Fibroblast of skin of left quadriceps (primary cell): ENCODE results near the gene FAM135A.

Experiments
- DNase-seq, 2 experiments: peaks; one replicate each; pipeline ENCODE4 v3.0.0-alpha.2; 2013; ENCODE audit warnings: low read depth in 2 of 2

Gene FAM135A

DNA sequence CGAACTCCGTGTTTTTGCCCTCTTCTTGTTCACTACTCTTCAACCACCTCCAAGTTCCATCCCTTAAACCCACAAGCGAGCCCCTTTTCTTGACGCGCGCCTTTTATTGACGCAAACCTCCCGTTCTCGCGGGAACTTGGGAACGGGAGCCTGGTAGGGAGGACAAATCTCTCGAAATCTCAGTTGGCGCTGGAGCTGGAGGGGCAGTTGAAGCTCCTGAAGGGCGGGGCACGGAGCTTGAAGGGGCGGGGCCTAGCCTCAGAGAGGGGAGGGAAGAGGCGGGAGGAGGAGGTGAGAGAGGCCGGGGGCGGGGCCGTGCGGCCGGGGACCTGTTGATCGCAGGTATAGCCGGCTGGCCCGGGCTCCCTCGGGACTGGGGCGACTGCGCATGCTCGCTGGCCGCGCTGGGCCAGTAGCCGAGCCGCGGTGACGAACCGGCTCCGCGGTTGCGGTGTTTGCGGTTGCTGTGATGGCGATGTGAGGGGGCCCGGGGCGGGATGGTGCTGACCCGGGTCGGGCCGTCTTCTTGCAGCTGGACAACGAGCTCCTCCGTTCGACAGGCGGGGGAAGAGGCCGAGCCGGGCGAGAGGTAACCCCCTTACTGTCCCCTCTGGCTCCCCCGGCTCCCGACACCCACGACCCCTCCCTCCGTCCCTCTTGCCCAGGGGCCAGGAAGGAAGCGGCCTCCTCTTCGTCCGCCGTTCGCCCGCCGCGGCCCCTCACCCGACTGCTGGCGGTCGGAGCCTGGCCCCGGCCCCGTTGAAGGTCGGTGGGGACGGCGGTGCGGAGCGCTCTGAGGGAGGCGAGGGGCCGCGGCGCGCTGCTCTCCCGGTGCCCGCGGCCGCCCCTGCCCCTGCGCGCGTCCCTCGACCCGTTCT lies at the start of gene FAM135A:
Gene FAM135A, plus strand, starts transcription at position 395 of the 878 bp plus-strand sequence. CDS start 14,835 bp downstream, outside the sequence.
- peak; percentile 97 for DNase-seq

DNA sequence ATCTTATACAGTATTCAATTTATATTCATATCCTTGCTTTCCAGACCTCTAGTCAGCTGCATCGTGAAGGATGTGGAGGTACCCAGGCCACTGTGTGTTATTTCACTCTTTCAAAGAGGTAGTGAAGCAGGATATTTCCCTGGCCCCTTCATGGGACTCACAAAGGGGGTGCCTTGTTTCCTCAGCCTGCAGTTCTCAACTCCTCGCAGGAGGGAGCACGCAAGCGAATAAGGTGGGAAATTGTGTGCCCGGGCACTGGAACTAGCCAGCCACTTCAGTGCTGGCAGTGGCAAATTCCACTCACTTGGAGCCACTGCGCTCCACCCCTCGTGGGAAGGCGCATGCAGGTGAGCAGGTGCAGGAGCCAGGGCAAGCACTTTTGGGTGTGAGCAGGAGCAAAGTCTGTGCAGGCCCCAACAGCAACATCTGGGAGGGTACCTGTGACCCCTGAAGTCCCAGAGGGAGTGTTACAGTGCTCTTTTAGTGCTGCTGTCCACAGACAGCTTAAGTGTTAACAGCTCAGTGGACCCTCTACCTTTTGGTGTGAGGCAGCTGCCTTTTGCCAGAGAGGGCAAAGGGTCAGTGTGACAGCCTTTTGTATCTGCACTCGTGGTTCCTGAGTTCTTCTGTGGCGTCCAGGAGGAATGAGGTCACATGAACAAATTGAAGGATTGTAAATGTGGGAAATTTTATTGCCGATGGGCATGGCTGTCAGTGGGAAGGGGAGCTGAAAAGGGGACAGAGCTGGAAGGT lies 49.4 kb upstream of the FAM135A start:
- no peak for DNase-seq

DNA sequence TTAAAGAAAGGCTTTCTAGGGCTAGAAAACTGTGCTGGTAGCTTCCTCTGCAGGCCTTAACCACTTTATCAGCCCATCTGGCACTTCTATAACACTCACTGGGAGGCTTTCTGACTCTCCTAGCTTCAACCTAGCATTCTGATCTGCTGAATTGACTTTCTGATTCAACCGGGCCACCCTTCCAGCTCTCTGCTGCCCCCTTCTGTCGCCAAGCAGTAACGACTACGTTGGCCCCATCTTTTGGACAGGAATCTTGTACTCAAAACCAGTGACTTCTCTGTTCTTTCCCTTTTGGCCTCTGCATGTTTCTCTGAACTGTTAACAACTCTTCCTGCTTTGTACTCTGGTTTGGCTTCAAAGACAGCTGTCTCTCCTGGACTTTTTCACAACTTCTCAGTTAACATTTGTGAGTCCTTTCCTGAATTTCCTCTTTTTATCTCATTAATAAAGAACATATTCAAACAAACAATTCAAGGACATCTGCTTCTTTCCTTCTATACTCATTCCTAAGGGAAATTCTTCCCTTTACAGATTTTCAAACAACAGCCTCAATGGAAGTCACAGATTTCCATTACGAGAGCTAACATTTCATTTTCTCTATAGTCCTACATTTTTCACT lies 43.9 kb upstream of the FAM135A start:
- peak; percentile 42 to 44 for DNase-seq

DNA sequence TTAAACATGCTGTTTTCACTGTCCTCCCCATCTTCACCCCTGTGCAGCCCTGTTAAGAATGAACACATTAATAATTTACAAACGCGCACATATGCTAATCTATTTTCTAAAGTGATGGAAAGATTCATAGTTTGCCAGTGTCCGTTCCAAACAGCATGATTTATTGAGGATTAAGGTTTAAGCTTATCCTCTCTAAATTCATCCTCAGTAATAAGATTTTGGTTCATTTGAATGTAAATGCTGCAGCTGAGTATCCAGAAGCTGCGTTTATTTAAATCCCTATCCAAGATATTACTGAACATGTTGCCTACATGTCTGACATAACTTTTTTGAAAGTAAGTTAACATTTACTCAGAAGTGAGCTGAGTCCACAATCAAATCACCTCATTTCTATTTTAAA lies 42.8 kb upstream of the FAM135A start:
- DNase-seq, result no peak

DNA sequence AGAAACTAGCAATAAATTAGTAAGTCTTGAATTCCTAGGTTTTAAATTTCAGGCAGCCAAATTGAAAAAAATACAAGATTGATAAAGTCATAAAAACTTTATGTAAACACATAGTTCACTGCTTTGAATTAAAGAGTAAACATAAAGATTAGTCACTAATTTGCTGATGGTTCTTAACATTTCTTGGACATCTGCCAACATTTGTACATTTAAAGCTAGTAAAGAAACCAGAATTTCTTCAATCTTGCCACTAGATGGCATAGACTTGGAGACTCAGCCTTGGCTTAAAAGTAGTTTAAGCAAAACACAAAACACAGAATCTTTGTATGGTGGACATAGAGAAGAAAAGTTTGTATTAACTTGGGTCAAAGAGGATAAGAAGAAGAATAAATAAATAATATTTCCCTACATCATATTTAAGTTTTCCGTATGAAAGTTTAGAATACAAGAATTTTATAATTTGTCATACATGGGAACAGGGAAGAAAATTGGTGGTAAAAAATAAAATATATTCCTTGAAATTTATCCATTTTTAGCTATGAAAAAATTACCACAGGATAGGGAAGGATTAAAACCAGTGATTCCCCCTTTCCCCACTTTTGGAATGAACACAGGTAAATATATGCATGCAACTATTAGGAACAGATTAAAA lies 41.7 kb upstream of the FAM135A start:
- DNase-seq, result peak; percentile 75

DNA sequence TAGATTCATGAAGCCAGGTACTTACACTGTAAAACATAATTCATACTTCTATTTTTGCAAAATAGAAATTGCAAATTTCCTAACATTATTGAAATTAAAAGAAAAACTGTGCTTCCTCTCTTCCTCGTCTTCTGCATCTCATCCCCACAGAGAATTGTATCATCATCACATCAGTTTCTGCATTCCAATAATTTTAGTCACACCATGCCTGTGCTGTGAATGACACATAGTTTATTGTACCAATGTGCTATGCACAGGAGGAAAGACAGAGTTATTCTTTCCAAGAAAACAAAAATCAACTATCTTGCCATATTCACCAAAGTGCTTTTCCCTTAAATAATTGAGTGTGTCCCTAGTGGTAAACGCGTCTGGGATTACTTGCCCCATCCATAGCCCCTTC lies 38.1 kb upstream of the FAM135A start:
- peak; percentile 13 to 23 for DNase-seq

DNA sequence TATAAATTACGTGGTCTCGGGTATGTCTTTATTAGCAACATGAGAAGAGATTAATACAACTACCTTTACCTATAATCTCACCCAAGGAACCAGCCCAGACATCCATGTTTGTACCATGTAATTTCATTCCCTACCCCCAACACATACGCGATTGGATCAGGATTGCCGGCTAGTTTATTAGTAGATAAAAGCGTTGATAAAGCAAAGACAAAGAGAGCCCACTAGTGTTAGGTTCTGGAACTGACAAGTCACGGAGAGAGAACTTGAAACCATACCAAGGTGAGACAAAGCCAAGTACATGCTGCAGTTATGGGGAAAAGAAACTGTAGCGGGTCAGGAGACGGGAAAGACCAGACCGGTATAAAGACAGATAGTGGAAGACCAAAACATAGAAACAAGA lies 37.4 kb upstream of the FAM135A start:
- DNase-seq, result no peak

DNA sequence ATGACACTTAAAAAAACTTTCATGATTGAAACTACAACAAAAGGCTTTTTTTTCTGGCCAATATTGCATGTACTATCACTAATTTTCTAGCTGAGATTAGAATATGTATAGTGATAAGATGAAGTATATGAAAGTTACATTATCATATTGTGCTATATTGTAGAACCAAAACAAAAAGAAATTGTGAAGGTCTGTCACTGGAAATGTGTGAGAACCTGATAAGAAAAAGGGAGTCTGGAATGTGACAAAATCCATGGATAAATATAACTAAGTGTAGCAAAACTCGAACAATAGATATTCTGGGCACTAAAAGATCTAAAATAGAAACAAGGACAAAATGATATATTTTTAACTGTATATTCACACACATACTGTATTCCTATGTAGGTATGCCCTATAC lies 36.7 kb upstream of the FAM135A start:
- DNase-seq, result no peak

DNA sequence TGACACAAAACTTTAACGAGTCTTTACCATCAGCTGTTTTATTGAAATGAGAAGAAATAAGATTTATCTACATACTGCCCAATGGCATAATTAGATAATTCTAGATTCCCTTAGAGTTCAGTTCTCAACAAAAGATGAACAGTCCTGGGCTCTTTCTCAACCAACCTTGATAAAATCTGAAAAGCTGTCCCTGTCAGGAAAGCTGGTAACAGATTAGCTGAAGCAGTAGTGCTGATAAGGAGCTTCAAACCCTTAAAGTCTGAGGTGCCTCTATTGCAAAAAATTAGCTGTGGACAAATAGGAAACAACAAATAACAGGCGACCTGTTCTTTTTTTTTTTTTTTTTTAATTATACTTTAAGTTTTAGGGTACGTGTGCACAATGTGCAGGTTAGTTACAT lies 35.9 kb upstream of the FAM135A start:
- no peak for DNase-seq

DNA sequence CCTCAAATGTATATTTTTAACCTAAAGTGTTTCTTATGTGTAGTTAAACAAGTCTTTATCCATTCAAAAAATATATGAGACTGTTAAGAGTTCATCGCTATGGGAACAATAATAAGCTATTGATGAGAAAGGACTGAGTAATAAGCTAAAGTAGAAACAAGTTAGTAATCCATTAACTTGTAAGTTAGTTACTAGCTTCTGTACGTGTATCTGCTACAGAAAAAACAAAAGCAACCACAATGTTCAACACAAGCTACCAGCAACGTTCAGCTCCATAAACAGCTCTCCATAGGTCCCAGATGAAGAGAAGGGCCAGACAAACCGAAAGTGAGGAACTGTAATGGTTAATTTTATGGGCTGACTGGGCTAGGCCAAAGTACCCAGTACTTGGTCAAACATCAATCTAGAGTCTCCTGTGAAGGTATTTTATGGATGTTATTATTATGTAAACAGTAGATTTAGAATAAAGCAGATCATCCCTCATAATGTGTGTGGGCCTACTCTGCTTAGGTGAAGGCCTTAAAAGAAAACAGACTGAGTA lies 33.8 kb upstream of the FAM135A start:
- DNase-seq, result no peak

DNA sequence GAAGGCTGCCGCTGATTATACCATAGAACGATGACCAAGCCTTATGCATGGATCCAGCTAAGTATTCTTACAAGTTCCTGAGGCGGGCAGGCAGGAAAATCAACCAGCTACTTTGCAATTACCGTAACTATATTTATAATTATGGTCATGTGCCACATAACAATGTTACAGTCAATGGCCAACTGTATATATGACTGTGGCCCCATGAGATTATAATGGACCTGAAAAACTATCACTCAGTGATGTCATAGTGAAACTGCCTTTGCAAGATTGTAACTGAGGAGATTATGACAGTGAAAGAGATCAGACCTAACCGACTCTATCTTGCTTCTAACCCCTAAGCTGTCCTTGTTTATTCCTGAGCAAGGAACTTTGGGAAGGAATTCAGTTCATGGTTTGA lies 33.1 kb upstream of the FAM135A start:
- DNase-seq, result no peak

DNA sequence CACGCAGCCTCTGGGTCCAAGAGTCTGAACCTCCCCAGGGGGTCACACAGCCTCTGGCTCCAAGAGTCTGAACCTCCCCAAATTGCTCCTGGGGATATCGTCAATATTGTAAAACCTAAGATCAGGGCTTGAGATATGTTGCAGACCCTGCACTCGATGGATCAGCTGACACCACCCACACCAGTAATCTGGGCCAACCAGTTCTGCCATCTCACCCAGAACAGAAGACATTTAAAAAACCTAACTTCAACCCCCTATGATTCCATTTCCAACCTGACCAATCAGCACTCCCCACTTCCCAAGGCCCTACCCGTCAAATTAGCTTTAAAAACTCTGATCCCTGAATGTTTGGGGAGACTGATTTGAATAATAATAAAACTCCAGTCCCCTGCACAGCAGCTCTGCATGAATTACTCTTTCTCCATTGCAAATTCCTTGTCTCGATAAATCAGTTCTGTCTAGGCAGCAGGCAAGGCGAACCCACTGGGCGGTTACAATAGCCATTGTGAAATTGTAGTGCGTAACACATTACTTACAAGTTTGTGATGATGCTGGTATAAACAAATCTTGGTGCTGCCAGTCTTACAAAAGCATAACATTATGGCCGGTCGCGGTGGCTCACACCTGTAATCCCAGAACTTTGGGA lies 32.4 kb upstream of the FAM135A start:
- DNase-seq, result no peak

DNA sequence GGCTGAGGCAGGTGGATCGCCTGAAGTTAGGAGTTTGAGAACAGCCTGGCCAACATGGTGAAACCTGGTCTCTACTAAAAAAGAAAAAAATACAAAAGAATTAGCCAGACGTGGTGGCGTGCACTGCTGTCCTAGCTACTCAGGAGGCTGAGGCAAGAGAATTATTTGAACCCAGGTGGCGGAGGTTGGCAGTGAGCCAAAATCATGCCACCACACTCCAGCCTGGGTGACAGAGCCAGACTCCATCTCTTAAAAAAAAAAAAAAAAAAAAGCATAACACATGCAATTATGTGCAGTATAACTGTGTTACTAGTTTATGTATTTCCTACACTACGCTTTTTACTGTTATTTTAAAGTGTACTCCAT lies 31.9 kb upstream of the FAM135A start:
- no peak for DNase-seq

DNA sequence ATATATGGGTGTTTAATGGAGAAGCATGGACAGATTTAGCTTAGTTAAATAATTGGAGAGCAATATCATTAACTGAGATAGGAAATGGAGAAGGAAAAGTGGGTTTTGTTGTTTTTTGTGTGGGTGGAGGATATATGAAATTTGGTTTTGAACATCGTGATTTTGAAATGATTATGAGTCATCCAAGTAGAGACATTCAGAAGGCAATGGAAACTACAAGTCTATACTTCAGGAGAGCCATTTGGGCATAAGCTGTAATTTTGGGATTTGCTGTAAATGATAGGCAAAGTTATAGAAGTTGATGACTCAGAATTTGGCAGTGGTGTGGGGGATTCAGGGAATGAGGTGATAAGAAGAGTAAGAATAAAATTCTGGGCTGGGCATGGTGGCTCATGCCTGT lies 27.4 kb upstream of the FAM135A start:
- DNase-seq, result no peak

DNA sequence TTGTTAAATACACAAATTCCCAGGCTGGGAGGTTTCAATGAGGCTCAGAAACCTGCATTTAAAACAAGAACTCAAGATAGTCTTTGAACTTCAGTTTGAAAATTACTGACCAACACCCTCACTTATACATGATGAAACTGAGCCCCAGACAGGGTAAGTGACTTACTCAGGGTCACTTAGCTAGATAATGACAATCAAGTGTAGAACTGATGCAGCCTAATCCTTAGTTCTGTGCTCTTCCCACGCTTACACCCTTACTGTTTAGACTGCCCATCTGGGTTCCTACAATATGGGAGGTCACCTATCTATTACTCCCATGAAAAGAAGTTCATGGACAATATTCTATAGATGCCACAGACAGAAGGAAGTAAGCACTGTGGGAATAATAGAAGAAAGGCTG lies 24.5 kb upstream of the FAM135A start:
- no peak for DNase-seq

DNA sequence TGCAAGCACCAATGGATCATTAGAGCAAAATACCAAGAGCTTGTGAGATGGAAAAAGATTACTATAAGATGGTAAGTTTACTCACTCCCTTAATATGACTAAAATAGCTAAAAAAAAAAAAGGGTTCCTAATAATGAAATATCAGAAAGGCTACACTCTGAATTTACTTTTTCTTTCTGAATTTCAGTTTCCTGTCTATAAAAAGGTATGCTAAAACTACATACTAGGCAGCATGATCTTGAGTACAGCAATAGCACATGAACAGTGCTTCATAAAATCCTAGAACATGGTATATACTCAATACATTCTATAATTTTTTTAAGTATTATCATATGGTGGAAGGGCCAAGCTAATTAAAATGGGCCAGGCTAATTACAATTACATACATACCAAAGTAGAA lies 24.0 kb upstream of the FAM135A start:
- DNase-seq, result no peak

DNA sequence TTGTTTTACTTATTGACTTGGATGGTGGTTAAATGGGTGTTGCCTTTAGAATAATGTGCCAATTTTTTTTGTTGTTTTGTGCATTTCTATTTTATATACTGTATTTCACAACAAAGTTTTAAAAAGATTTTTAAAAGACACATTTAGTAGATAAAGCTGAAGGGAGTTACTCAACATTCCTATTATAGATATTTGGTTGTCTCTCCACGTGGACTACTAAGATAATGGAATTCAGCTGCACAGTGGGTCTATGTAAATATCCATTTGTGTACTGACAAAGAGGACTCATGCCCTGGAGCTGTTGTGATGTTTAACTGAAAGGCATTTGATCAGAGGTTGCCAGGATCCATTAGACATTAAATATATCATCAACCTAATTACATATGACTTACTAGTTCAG lies 23.2 kb upstream of the FAM135A start:
- DNase-seq, result no peak

DNA sequence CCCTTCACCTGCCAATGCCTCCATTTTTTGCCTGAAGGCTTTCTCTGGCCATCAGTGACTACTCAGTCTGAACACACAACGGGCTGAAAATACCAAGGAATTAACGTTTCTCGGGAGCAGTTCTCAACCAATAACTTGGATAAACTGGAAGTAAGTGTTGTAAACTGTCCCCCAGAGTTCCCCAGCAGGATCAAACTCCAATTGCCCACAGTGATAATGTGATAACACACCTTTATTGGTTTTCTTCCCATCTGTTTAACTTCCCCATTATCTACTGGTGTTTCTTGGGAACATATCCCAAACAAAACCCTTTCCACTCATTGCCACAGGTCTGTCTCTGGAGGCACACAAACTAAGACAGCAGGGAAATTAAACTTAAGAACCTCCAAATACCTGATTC lies 21.8 kb upstream of the FAM135A start:
- DNase-seq, result no peak

DNA sequence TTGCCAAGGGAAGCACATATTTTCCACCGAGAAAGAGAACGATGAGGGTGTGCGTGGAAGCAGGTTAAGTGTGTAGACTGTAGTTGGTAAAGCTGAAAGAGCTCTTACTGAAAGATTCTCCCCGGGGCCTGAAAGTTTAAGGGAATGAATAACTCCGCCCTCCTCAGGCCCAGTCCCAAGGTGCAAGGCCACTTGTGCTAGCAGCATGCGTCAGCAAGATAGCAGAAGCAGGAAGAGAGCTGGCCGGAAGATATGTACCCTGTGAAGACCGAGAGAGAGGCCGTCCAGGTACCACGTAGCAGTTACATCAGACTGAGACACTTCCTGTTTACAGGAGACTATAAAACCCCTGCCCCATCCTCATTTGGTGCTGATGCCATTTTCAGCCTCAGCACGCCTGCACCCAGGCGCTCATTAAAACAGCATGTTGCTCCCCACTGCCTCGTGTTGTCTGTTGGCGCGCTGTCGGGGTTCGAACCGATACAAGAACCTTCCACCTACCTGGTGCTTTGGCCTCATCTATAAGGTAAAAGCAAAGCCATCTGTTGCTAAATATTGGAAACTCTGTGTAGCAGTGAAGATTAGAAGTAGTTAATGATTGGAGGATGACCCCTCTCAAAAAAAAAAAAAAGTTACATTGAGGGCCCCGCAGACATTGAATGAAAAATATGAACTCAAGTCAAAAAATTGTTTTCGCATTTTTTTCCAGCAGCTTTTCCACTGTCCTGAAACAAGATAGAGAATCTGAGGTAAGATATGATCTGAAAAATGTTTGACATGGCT lies 18.6 kb upstream of the FAM135A start:
- DNase-seq, result no peak

DNA sequence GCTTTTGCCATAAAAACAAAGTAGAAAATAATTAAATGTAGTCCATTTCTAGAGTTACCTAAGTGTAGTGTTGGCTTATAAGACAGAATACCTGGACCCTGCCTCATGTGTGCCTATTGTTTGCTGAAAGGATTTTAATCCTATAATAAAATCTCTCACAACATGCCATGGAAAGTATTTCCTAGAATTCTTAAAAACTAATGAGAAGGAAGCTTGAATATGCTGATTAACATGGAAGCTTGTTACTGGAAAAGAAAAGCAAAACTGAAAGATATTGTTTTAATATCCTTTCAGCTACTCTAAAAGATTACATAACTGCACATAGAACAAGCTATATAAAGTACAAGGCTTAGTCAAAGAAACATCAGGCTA lies 18.0 kb upstream of the FAM135A start:
- DNase-seq, result no peak

DNA sequence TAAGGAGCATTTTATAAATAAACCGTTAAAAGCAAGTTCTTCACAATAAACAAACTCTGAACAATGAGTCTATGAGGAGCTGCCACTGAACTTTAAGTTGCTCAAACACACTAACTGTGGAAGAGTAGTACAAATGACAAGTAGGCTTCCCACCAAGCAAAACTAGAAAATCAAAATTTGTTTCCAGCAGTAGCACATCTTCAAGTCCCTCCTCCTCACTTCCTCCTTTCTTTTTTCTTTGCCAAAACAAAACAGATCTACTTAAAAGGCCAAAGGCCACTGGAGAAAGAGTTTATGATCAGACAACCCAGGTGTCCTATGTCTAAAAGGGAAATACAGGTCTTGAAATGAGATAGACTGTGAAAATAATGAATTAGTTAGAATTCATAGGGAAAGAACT lies 17.1 kb upstream of the FAM135A start:
- no peak for DNase-seq
